Smooth muscle cell (in vitro differentiated cells): ENCODE data around the gene NOL4L. TPM values are rescaled to one million over a fixed set of nuclear protein-coding genes. Genes with fewer than 3 reads are reported as not detected.

Experiments
- DNase-seq: peaks from one replicate; lab custom pipeline; 2025; ENCODE audit not compliant: unreplicated experiment; lab: John Stamatoyannopoulos, UW
- H2AFZ ChIP-seq: fragments of 200-600 bp; sonication (generic); 2 replicates; pipeline ENCODE4 v1.6.0; 2016; ENCODE audit warnings: antibody characterized with exemption, low read depth, mild to moderate bottlenecking
- H3F3A ChIP-seq: fragments of 200-600 bp; sonication (generic); 2 replicates; pipeline ENCODE4 v1.6.0; 2017; ENCODE audit warnings: antibody characterized with exemption, low read depth
- H3K27ac ChIP-seq: fragments of 200-600 bp; sonication (generic); 2 replicates; pipeline ENCODE4 v1.5.1; 2016; ENCODE audit warnings: low read depth, mild to moderate bottlenecking
- H3K27me3 ChIP-seq: fragments of 200-600 bp; sonication (generic); 2 replicates; pipeline ENCODE4 v1.6.1; 2016; ENCODE audit warnings: low read depth, mild to moderate bottlenecking
- H3K36me3 ChIP-seq: fragments of 200-600 bp; sonication (generic); 2 replicates; pipeline ENCODE4 v1.5.1; 2016; ENCODE audit warnings: low read depth
- H3K4me1 ChIP-seq: fragments of 200-600 bp; sonication (generic); 2 replicates; pipeline ENCODE4 v1.5.1; 2016; ENCODE audit warnings: low read depth
- H3K4me2 ChIP-seq: fragments of 200-600 bp; sonication (generic); 2 replicates; pipeline ENCODE4 v1.6.0; 2016; ENCODE audit warnings: mild to moderate bottlenecking
- H3K4me3 ChIP-seq: fragments of 200-600 bp; sonication (generic); 2 replicates; pipeline ENCODE4 v1.5.1; 2016; ENCODE audit warnings: mild to moderate bottlenecking
- H3K79me2 ChIP-seq: fragments of 200-600 bp; sonication (generic); 2 replicates; pipeline ENCODE4 v1.6.0; 2016; ENCODE audit warnings: low read depth, mild to moderate bottlenecking
- H3K9ac ChIP-seq: fragments of 200-600 bp; sonication (generic); 2 replicates; pipeline ENCODE4 v1.6.0; 2016; ENCODE audit warnings: low read depth
- H3K9me3 ChIP-seq: fragments of 200-600 bp; sonication (generic); replicated peaks from 2 replicates; pipeline ENCODE4 v1.5.1; 2016; ENCODE audit warnings: low read depth
- H4K20me1 ChIP-seq: fragments of 200-600 bp; sonication (generic); 2 replicates; pipeline ENCODE4 v1.6.0; 2016; ENCODE audit warnings: low read depth
- WGBS: methylation state at CpG from one replicate; pipeline ENCODE4 v1.1.7; 2016; ENCODE audit warnings: low lambda C conversion rate; 5-methylcytosine and 5-hydroxymethylcytosine counted together
- polyA plus RNA-seq: library from polyadenylated mRNA; unstranded; fragments of >200 nt; fragmentation: Nextera tagmentation; extraction: Ambion mirVana; gene quantifications from 2 replicates; pipeline ENCODE4 v1.2.1, GENCODE V29; 2016
- total RNA-seq: library from RNA; depleted of rRNA; stranded (reverse); fragments of >200 nt; gene quantifications from 2 replicates; pipeline ENCODE4 v1.2.3, GENCODE V29; 2014
- TF ChIP-seq, protein P1 (sequence below): fragments of 200-600 bp; sonication (generic); IDR thresholded peaks from 2 replicates; pipeline ENCODE4 v1.5.1; 2017; ENCODE audit warnings: borderline replicate concordance, mild to moderate bottlenecking, antibody characterized with exemption; ENCODE audit not compliant: insufficient read depth, poor library complexity, severe bottlenecking

Gene NOL4L
- total and polyA plus RNA-seq, 2 experiments from 2014 or later, result 26.0 to 26.2 TPM

DNA sequence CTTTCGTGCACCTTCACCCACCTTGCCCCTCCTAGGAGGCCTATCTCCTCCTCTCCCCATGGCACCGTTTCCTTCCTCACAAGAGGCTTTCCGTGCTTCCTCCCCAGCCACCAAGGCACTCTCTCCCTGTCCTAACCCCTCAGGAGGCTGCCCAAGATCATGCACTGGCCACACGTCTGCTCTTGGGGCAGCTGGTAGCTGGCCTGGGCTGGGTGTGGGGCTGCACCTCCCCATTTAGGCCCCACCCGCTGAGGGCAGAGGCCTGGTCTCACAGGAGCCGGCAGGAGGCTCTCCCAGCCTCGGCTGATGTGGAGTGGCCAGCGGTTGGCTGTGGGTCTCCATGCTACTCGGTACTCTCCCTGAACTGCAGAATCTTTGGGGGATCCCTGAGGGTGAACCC lies 13.6 kb downstream of the NOL4L start:
- Histone ChIP-seq H2AFZ (no peak overlapping the region), H4K20me1 (no peaks in the 10 kb centered on the region), H3K4me1 (peaks cover 6% of the 10 kb centered on the region), H3K4me3 (no peak overlapping the region), H3K36me3 (no peaks in the 10 kb centered on the region), H3F3A (no peaks in the 10 kb centered on the region), H3K27ac (no peak overlapping the region), H3K4me2 (no peak overlapping the region), H3K9ac (no peak overlapping the region), H3K9me3 (no peaks in the 10 kb centered on the region), H3K27me3 (no peaks in the 10 kb centered on the region), H3K79me2 (no peaks in the 10 kb centered on the region)
- TF ChIP-seq, protein P1, sequence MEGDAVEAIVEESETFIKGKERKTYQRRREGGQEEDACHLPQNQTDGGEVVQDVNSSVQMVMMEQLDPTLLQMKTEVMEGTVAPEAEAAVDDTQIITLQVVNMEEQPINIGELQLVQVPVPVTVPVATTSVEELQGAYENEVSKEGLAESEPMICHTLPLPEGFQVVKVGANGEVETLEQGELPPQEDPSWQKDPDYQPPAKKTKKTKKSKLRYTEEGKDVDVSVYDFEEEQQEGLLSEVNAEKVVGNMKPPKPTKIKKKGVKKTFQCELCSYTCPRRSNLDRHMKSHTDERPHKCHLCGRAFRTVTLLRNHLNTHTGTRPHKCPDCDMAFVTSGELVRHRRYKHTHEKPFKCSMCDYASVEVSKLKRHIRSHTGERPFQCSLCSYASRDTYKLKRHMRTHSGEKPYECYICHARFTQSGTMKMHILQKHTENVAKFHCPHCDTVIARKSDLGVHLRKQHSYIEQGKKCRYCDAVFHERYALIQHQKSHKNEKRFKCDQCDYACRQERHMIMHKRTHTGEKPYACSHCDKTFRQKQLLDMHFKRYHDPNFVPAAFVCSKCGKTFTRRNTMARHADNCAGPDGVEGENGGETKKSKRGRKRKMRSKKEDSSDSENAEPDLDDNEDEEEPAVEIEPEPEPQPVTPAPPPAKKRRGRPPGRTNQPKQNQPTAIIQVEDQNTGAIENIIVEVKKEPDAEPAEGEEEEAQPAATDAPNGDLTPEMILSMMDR, result no peak
- DNase-seq, result no peak
- WGBS, result 74% methylated on average over 9 of the region's 9 CpGs

DNA sequence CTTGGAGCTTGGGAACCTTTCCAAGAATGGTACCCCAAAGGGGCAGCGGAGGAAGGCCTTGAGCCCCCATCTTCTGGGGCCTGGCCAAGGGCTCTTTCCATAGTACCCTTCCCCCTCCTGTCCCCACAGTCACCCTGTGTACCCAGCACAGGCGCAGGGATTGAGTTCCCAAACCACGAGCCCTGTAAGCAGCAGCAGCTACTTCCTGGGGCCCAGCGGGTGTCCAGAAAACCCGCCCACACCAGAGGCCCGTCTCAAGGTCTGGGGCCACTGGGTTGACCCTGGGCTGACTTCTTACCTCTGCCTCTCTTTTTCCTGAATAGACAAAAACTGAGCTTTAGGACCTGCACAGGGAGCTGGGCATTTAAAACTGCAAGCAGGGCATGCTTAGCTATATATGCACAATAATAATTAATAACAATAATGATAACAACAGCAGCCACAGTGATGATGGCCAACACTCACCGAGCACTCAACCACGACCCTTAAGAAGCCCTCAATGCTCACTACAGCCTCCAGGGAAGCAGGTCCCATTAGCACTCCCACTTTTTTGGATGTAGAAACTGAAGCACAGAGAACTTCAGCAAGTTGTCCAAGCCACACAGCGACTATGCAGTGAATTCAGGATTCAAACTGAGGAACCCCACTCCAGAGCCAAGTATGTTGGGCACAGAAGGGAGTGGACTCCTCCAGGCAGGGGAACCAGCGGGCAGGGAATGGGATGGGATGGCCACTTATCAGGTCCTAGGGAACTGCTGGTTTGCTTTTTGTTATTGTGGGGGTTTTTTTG lies 14.5 kb downstream of the NOL4L start:
- no peak overlapping the region for H3K9ac ChIP-seq
- no peak for DNase-seq
- H3K36me3 ChIP-seq, result no peaks in the 10 kb centered on the region
- H3K4me2 ChIP-seq, result peak overlapping the region; percentile 16
- 46% methylated on average over 10 of the region's 10 CpGs for WGBS
- no peak overlapping the region for H2AFZ ChIP-seq
- TF ChIP-seq, protein P1, result no peak
- H3K4me1 ChIP-seq, result peaks cover 6% of the 10 kb centered on the region
- H3K27ac ChIP-seq, result no peak overlapping the region
- H3K9me3 ChIP-seq, result no peaks in the 10 kb centered on the region
- no peaks in the 10 kb centered on the region for H4K20me1 ChIP-seq
- H3K4me3 ChIP-seq, result no peak overlapping the region
- no peaks in the 10 kb centered on the region for H3K79me2 ChIP-seq
- H3K27me3 ChIP-seq, result no peaks in the 10 kb centered on the region
- H3F3A ChIP-seq, result no peaks in the 10 kb centered on the region

DNA sequence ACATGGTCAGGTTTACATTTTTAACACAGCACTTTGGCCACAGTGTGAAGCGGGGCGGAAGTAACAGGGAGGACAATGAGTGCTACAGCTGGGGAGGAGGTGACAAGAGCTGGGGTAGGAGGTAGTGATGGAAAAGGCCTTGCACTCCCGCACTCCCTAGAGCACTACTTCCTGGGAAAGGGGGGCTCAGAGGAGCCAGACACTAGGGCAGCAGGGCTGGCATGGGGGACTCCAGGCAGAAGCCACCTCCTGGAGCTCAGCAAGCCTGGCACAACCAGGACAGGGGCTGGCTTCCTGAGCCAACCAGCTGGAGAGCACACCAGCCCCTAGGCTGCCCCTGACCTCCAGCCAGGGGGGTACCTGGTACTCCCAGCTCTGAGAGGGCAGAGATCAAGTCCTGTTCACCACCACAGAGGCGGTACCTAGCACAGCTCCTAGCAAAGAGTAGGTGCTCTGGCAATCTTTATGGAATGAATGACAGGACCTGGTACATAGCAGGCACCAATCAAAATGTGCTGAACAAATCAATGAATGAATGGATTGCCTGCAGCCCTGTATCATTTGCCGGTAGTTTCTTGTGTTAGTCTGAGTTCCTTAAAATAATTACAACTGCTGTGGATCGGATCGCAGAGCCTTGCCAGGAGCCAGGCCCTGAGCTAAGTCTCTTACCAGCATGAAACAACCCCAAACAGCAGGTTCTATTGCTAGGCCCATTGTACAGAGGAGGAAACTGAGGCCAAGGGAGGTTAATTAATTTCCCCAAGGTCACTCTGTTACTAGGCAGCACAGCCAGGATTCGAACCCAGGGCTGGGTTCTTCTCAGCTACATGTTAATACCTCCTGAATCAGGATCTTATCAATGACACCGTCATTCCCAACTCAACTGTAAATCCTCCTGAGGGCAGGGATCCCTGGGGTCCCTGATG lies 15.5 kb downstream of the NOL4L start:
- no peak overlapping the region for H3K9ac ChIP-seq
- no peak overlapping the region for H2AFZ ChIP-seq
- DNase-seq, result no peak
- H3K27me3 ChIP-seq, result no peaks in the 10 kb centered on the region
- no peaks in the 10 kb centered on the region for H3K79me2 ChIP-seq
- TF ChIP-seq, protein P1, result no peak
- H3K4me1 ChIP-seq, result peaks cover 6% of the 10 kb centered on the region
- no peaks in the 10 kb centered on the region for H3K36me3 ChIP-seq
- H3K9me3 ChIP-seq, result no peaks in the 10 kb centered on the region
- H3K4me2 ChIP-seq, result no peak overlapping the region
- H3K27ac ChIP-seq, result no peak overlapping the region
- 95% methylated on average over 9 of the region's 9 CpGs for WGBS
- H4K20me1 ChIP-seq, result no peaks in the 10 kb centered on the region
- no peaks in the 10 kb centered on the region for H3F3A ChIP-seq
- no peak overlapping the region for H3K4me3 ChIP-seq
